K562 (cell line): ENCODE measurements around the gene RHBG. TPM values are rescaled to one million over a fixed set of nuclear protein-coding genes. Genes with fewer than 3 reads are reported as not detected.

Source experiments
- ARID1B ChIP-seq: fragments of 450-650 bp; IDR thresholded peaks from 2 replicates; pipeline ENCODE4 v1.6.1; 2016; ENCODE audit warnings: antibody characterized with exemption, mild to moderate bottlenecking, inconsistent platforms
- ARID4B ChIP-seq: sonication (generic); formaldehyde crosslinking; IDR thresholded peaks from 2 replicates; pipeline ENCODE4 v1.8.0; 2022; ENCODE audit warnings: mild to moderate bottlenecking, missing genetic modification reagents
- ASH1L ChIP-seq: fragments of 450-650 bp; IDR thresholded peaks from 2 replicates; pipeline ENCODE4 v1.6.1; 2018; ENCODE audit warnings: borderline replicate concordance, mild to moderate bottlenecking, low read depth; ENCODE audit not compliant: partially characterized antibody
- ATF1 ChIP-seq, 2 experiments: fragments of 450-650 bp in 1 of 2; IDR thresholded peaks; 2 replicates each; pipeline ENCODE4 v1.6.1; 2016; ENCODE audit warnings: missing compliant biosample characterization in 1 of 2, missing genetic modification characterization in 1 of 2
- C11orf30 ChIP-seq: fragments of 450-650 bp; IDR thresholded peaks from 2 replicates; pipeline ENCODE4 v1.6.1; 2016; ENCODE audit warnings: low read depth, mild to moderate bottlenecking
- CBX8 ChIP-seq: fragments of 200-600 bp; sonication (generic); IDR thresholded peaks from 2 replicates; pipeline ENCODE4 v1.6.1; 2012; ENCODE audit warnings: borderline replicate concordance, mixed run types, low read depth, mild to moderate bottlenecking, moderate library complexity, mixed read lengths, low read length, control low read depth, inconsistent platforms; ENCODE audit not compliant: poor library complexity, severe bottlenecking; ENCODE audit errors: extremely low read depth
- CTCF ChIP-seq, 3 experiments: IDR thresholded peaks in 2 of 3; conservative IDR thresholded peaks in 1 of 3; 2 replicates each; pipeline ENCODE4 v1.5.1; 2011 to 2012; ENCODE audit warnings: low read length in 3 of 3, mild to moderate bottlenecking in 3 of 3, control low read depth in 2 of 3, improper control_type of control experiment in 1 of 3, inconsistent platforms in 1 of 3, low read depth in 1 of 3, mixed read lengths in 1 of 3, moderate library complexity in 1 of 3; ENCODE audit not compliant: insufficient read depth in 2 of 3
- HDGF ChIP-seq: fragments of 450-650 bp; IDR thresholded peaks from 2 replicates; pipeline ENCODE4 v1.6.1; 2016
- NR0B1 ChIP-seq: fragments of 450-650 bp; IDR thresholded peaks from one replicate; pipeline ENCODE4 v1.6.1; 2018; ENCODE audit warnings: mild to moderate bottlenecking, moderate library complexity; ENCODE audit not compliant: partially characterized antibody
- NR4A1 ChIP-seq, 2 experiments: fragments of 250-450 bp in 1 of 2; fragments of 450-650 bp in 1 of 2; sonication (Bioruptor Pico) in 1 of 2; IDR thresholded peaks; 2 replicates each; pipeline versions ENCODE4 v1.4.0 to v1.6.1; 2016 to 2020; ENCODE audit warnings: mild to moderate bottlenecking in 2 of 2, missing compliant biosample characterization in 1 of 2, missing genetic modification characterization in 1 of 2, moderate library complexity in 1 of 2
- RFX5 ChIP-seq: IDR thresholded peaks from 2 replicates; pipeline ENCODE4 v1.6.1; 2011; ENCODE audit warnings: low read depth, mild to moderate bottlenecking, improper control_type of control experiment, low read length
- SMAD2 ChIP-seq: fragments of 150-350 bp; IDR thresholded peaks from 2 replicates; pipeline ENCODE4 v1.6.1; 2014; ENCODE audit warnings: low read depth, mild to moderate bottlenecking, low read length
- TEAD1 ChIP-seq, 2 experiments: fragments of 450-650 bp in 1 of 2; sonication (generic) in 1 of 2; formaldehyde crosslinking; IDR thresholded peaks; 2 replicates each; pipeline versions ENCODE4 v1.4.0 to v1.8.0; 2020 to 2022; ENCODE audit warnings: mild to moderate bottlenecking in 2 of 2, missing genetic modification reagents in 1 of 2
- WHSC1 ChIP-seq: IDR thresholded peaks from one replicate; pipeline ENCODE4 v1.6.1; 2012; ENCODE audit warnings: low read length, control low read depth, inconsistent platforms
- ZBTB7A ChIP-seq: IDR thresholded peaks from 2 replicates; pipeline ENCODE4 v1.6.1; 2011; ENCODE audit warnings: low read depth, mild to moderate bottlenecking, low read length, moderate library complexity, borderline replicate concordance; ENCODE audit not compliant: control insufficient read depth
- ZEB2 ChIP-seq: fragments of 450-650 bp; IDR thresholded peaks from 2 replicates; pipeline ENCODE4 v1.6.1; 2016
- ZNF639 ChIP-seq, 2 experiments: fragments of 200-800 bp in 1 of 2; sonication (Bioruptor generic) in 1 of 2; sonication (generic) in 1 of 2; formaldehyde crosslinking in 1 of 2; IDR thresholded peaks in 1 of 2; conservative IDR thresholded peaks in 1 of 2; 2 replicates each; pipeline versions ENCODE4 v1.5.0 to v1.6.1; 2016 to 2020; ENCODE audit warnings: missing compliant biosample characterization in 1 of 2, missing genetic modification characterization in 1 of 2, missing genetic modification reagents in 1 of 2
- ZSCAN29 ChIP-seq: fragments of 450-650 bp; IDR thresholded peaks from 2 replicates; pipeline ENCODE4 v1.6.1; 2017
- polyA plus RNA-seq, 8 experiments: library from polyadenylated mRNA; depleted of rRNA in 4 of 8; stranded (reverse) in 5 of 8; unstranded in 3 of 8; fragments of >200 nt; fragmentation: Nextera tagmentation in 2 of 8; fragmentation: Illumina TruSeq in 1 of 8; extraction: Ambion mirVana in 2 of 8; extraction: Trizol in 1 of 8; gene quantifications; 2 replicates each; pipeline versions ENCODE4 v1.2.1 to v1.2.3, GENCODE V29; 2011 to 2014; ENCODE audit warnings: inconsistent platforms in 1 of 8, missing spikeins in 1 of 8
- total RNA-seq, 7 experiments: library from RNA; depleted of rRNA in 6 of 7; stranded (reverse); fragments of >200 nt in 6 of 7; fragmentation: Illumina TruSeq in 2 of 7; extraction: Trizol in 2 of 7; gene quantifications; 2 replicates each; pipeline versions ENCODE4 v1.2.1 to v1.2.3, GENCODE V29; 2011 to 2021; ENCODE audit warnings: low replicate concordance in 1 of 7

The RHBG gene
- total and polyA plus RNA-seq, 9 of the 15 experiments (the other 6 are each of a cell fraction or from before 2014, with no cell fraction given): not detected

- no peak for TF ChIP-seq HDGF
- TF ChIP-seq WHSC1: no peak
- TF ChIP-seq ATF1 (CRISPR knock-in tag; IDR thresholded peaks at IDR 0.05): no peak
- TF ChIP-seq ATF1 (tag; IDR thresholded peaks at IDR 0.05): no peak
- no peak for TF ChIP-seq TEAD1 (CRISPR knock-in tag; IDR thresholded peaks at IDR 0.05)
- no peak for TF ChIP-seq ARID4B (CRISPR knock-in tag)
- TF ChIP-seq ASH1L: no peak
- TF ChIP-seq NR4A1 (CRISPR knock-in tag; IDR thresholded peaks at IDR 0.05): no peak
- TF ChIP-seq NR4A1 (tag; IDR thresholded peaks at IDR 0.05): no peak
- no peak for TF ChIP-seq ZNF639 (CRISPR knock-in tag; conservative IDR thresholded peaks at IDR 0.05 in 1 of 2, IDR thresholded peaks at IDR 0.05 in 1 of 2)
- TF ChIP-seq RFX5: no peak
- TF ChIP-seq ARID1B: peak; percentile 27; the same call in 1 of the 2 replicates
- no peak for TF ChIP-seq CBX8
- TF ChIP-seq ZBTB7A: peak; percentile 67; the same call in 1 of the 2 replicates
- peak; percentile 75 to 90 (median 80) for TF ChIP-seq CTCF (IDR thresholded peaks at IDR 0.05 in 2 of 3, conservative IDR thresholded peaks at IDR 0.05 in 1 of 3; ENCODE audit: insufficient read depth in 2 of 3, low read depth in 1 of 3, low read length in 3 of 3)
- no peak for TF ChIP-seq C11orf30
- no peak for TF ChIP-seq ZSCAN29
- TF ChIP-seq NR0B1: no peak
- peak; percentile 73; the same call in 1 of the 2 replicates for TF ChIP-seq ZEB2
- no peak for TF ChIP-seq SMAD2
Observed at GRCh38 chr1:156356875-156357534, 12.0 kb upstream of the RHBG start (continued).
